ENCODE measurements around the gene CPZ.

- TF ChIP-seq CTCF (IDR thresholded peaks at IDR 0.05) (no peak), POLR2A (IDR thresholded peaks at IDR 0.05) (no peak)
These were observed 32.9 kb upstream of the CPZ start for GRCh38 chr4:8559524-8560264.
